Loucy (cell line): Measurements from ENCODE around the gene CDS2.
A peak's percentile ranks its signal among the peaks of the same experiment; 100 is the strongest.

Experiments
- H2AFZ ChIP-seq: fragments of 200-600 bp; sonication (generic); 2 replicates; pipeline ENCODE4 v1.6.0; 2016; ENCODE audit warnings: antibody characterized with exemption, mild to moderate bottlenecking, low read length, moderate library complexity
- H3F3A ChIP-seq: fragments of 200-600 bp; 2 replicates; pipeline ENCODE4 v1.6.0; 2016; ENCODE audit warnings: antibody characterized with exemption, low read depth, mild to moderate bottlenecking
- H3K27me3 ChIP-seq: fragments of 200-600 bp; sonication (generic); 2 replicates; pipeline ENCODE4 v1.6.1; 2014; ENCODE audit warnings: low read length, mild to moderate bottlenecking; ENCODE audit not compliant: insufficient read depth, poor library complexity, severe bottlenecking
- H3K36me3 ChIP-seq: fragments of 200-600 bp; sonication (generic); 2 replicates; pipeline ENCODE4 v1.6.1; 2016; ENCODE audit warnings: low read length; ENCODE audit not compliant: insufficient read depth
- H3K4me1 ChIP-seq: fragments of 200-600 bp; sonication (generic); 2 replicates; pipeline ENCODE4 v1.5.1; 2014; ENCODE audit warnings: low read length, mild to moderate bottlenecking; ENCODE audit not compliant: insufficient read depth, poor library complexity, severe bottlenecking
- H3K4me2 ChIP-seq: fragments of 200-600 bp; sonication (generic); 2 replicates; pipeline ENCODE4 v1.6.0; 2014; ENCODE audit warnings: antibody characterized with exemption, low read length, low read depth, mild to moderate bottlenecking; ENCODE audit not compliant: poor library complexity, severe bottlenecking
- H3K4me3 ChIP-seq: fragments of 200-600 bp; sonication (generic); 2 replicates; pipeline ENCODE4 v1.5.1; 2014; ENCODE audit warnings: low read length, mild to moderate bottlenecking, mixed read lengths; ENCODE audit not compliant: poor library complexity, severe bottlenecking
- H3K79me2 ChIP-seq: fragments of 200-600 bp; sonication (generic); 2 replicates; pipeline ENCODE4 v1.6.1; 2014; ENCODE audit warnings: low read length; ENCODE audit not compliant: insufficient read depth
- H3K9ac ChIP-seq: fragments of 200-600 bp; sonication (generic); 2 replicates; pipeline ENCODE4 v1.6.0; 2014; ENCODE audit warnings: mild to moderate bottlenecking, low read depth, low read length, moderate library complexity; ENCODE audit not compliant: poor library complexity, severe bottlenecking
- H3K9me2 ChIP-seq: fragments of 200-600 bp; sonication (generic); replicated peaks from 2 replicates; pipeline ENCODE4 v1.6.1; 2016; ENCODE audit warnings: low read depth, low read length, mixed read lengths
- H3K9me3 ChIP-seq: fragments of 200-600 bp; sonication (generic); 2 replicates; pipeline ENCODE4 v1.6.1; 2014; ENCODE audit warnings: mild to moderate bottlenecking, antibody characterized with exemption, low read length, low read depth; ENCODE audit not compliant: insufficient read depth
- H4K20me1 ChIP-seq: fragments of 200-600 bp; sonication (generic); 2 replicates; pipeline ENCODE4 v1.6.0; 2014; ENCODE audit warnings: antibody characterized with exemption, low read length, mild to moderate bottlenecking; ENCODE audit not compliant: insufficient read depth, poor library complexity, severe bottlenecking
- EZH2phosphoT487 ChIP-seq: fragments of 200-600 bp; IDR thresholded peaks from 2 replicates; pipeline ENCODE4 v1.6.1; 2018; ENCODE audit warnings: antibody characterized with exemption, mild to moderate bottlenecking, moderate library complexity, borderline replicate concordance
- TF ChIP-seq, protein P1 (sequence below): fragments of 200-600 bp; sonication (generic); conservative IDR thresholded peaks from 2 replicates; pipeline ENCODE4 v1.5.1; 2014; ENCODE audit warnings: mild to moderate bottlenecking, antibody characterized with exemption, low read length

Gene CDS2

GRCh38 chr20:5211803-5212714 lies 85.3 kb downstream of the CDS2 start:
- no peaks in the 10 kb centered on the region for H3F3A ChIP-seq
- H2AFZ ChIP-seq, result no peak overlapping the region
- no peak for TF ChIP-seq EZH2phosphoT487
- TF ChIP-seq, protein P1, sequence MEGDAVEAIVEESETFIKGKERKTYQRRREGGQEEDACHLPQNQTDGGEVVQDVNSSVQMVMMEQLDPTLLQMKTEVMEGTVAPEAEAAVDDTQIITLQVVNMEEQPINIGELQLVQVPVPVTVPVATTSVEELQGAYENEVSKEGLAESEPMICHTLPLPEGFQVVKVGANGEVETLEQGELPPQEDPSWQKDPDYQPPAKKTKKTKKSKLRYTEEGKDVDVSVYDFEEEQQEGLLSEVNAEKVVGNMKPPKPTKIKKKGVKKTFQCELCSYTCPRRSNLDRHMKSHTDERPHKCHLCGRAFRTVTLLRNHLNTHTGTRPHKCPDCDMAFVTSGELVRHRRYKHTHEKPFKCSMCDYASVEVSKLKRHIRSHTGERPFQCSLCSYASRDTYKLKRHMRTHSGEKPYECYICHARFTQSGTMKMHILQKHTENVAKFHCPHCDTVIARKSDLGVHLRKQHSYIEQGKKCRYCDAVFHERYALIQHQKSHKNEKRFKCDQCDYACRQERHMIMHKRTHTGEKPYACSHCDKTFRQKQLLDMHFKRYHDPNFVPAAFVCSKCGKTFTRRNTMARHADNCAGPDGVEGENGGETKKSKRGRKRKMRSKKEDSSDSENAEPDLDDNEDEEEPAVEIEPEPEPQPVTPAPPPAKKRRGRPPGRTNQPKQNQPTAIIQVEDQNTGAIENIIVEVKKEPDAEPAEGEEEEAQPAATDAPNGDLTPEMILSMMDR, result no peak
- H3K4me1 ChIP-seq, result no peaks in the 10 kb centered on the region
- H3K9ac ChIP-seq, result no peak overlapping the region
- no peaks in the 10 kb centered on the region for H3K9me3 ChIP-seq
- no peaks in the 10 kb centered on the region for H4K20me1 ChIP-seq
- H3K79me2 ChIP-seq, result no peaks in the 10 kb centered on the region
- H3K27me3 ChIP-seq, result no peaks in the 10 kb centered on the region
- H3K36me3 ChIP-seq, result no peaks in the 10 kb centered on the region
- no peaks in the 10 kb centered on the region for H3K9me2 ChIP-seq
- no peak overlapping the region for H3K4me2 ChIP-seq
- no peak overlapping the region for H3K4me3 ChIP-seq

- Histone ChIP-seq H3K4me3 (no peak overlapping the region), H3K9me3 (no peaks in the 10 kb centered on the region), H3F3A (no peaks in the 10 kb centered on the region), H3K36me3 (no peaks in the 10 kb centered on the region), H3K27me3 (no peaks in the 10 kb centered on the region), H3K9me2 (no peaks in the 10 kb centered on the region), H3K4me1 (no peaks in the 10 kb centered on the region), H4K20me1 (no peaks in the 10 kb centered on the region), H3K9ac (no peak overlapping the region), H3K79me2 (no peaks in the 10 kb centered on the region), H3K4me2 (no peak overlapping the region), H2AFZ (no peak overlapping the region)
- TF ChIP-seq EZH2phosphoT487, result no peak
- TF ChIP-seq, protein P1, result no peak
Measured at GRCh38 chr20:5212907-5213487, 86.2 kb downstream of the CDS2 start.

DNA sequence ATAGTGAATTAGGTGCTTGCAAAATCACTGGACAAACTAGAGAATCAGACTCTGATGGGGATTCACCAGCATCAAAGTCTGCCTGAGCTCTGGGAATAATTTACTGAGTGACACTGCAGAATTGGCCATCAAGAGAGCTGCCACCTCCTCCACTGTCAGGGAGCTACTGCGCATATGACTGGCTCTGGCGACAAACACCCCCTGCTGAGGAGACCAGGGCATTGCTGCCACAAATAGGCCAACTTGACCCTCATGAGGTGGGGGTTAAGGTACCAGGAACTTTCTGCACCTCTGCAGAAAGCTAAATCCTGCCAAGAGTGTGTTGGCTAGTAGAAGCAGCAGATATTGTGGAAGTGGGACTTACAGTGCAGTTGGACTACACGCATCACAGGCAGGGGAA lies 88.0 kb downstream of the CDS2 start:
- TF ChIP-seq EZH2phosphoT487, result no peak
- TF ChIP-seq, protein P1, result peak; percentile 29; the same call in 1 of the 2 replicates
- Histone ChIP-seq H3F3A (no peaks in the 10 kb centered on the region), H3K9me2 (no peaks in the 10 kb centered on the region), H3K27me3 (no peaks in the 10 kb centered on the region), H3K36me3 (no peaks in the 10 kb centered on the region), H3K9ac (no peak overlapping the region), H3K4me3 (no peak overlapping the region), H3K9me3 (no peaks in the 10 kb centered on the region), H2AFZ (no peak overlapping the region), H3K79me2 (no peaks in the 10 kb centered on the region), H4K20me1 (no peaks in the 10 kb centered on the region), H3K4me2 (no peak overlapping the region), H3K4me1 (no peaks in the 10 kb centered on the region)
